HG03571 (cell line): ENCODE data around the gene WASL.
"Not testable (repeated sequence)": the region's sequence is repeated elsewhere in the genome, so short reads cannot be mapped to it uniquely, and the experiment has no call there.

ENCODE experiments used
- ATAC-seq: cut with Tn5 transposase; IDR thresholded peaks from one replicate; pipeline ENCODE4 v1.9.1; 2021; ENCODE audit not compliant: unreplicated experiment

WASL gene

DNA sequence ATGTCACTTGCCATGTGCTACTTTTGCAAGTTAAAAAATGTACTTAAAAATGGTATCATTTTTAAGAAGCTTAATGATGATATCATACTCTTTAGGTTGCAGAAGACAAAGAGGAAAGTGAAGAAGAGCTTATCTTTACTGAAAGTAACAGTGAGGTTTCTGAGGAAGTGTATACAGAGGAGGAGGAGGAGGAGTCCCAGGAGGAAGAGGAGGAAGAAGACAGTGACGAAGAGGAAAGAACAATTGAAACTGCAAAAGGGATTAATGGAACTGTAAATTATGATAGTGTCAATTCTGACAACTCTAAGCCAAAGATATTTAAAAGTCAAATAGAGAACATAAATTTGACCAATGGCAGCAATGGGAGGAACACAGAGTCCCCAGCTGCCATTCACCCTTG is 87.0 kb downstream of the WASL start:
- no peak for ATAC-seq

DNA sequence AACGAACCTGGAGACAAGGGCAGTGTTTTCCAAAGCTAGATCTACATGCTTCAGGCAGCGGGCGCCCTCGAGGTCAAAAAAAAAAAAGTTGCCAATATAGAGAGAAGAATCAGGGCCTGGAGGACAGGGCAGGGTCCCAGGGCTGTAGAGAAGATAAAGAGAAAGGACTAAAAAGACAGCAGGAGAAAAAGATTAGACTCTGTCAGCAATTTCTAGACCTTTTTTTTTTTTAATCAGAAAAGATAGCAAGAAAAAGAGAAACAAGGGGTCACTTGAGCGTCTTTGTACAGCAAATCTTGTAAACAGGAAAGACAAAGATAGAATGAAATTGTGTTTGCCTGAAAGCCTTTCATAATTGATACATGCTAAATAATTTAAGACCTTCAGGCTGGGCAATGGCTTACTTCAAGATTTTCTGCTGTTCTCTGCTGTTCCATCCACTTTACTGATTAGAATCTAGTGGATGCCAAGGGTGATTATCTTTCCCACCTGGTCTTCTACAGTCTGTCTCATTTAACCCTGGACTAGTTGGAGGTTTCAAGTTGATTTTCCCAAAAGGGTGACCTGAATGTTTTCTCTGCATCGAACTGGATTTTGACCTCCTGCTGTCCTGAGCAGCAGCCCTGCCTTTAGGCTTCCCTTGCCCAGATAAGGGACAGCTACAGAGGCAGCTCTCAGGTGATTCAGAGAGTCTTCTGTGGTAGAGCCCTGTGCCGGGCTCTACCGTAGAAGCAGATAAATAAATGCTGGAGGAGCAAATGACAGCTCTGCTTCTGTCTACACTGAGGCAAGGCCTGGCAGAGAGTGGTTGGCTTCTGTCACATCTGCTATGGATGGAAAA is 88.1 kb downstream of the WASL start:
- ATAC-seq = no peak

DNA sequence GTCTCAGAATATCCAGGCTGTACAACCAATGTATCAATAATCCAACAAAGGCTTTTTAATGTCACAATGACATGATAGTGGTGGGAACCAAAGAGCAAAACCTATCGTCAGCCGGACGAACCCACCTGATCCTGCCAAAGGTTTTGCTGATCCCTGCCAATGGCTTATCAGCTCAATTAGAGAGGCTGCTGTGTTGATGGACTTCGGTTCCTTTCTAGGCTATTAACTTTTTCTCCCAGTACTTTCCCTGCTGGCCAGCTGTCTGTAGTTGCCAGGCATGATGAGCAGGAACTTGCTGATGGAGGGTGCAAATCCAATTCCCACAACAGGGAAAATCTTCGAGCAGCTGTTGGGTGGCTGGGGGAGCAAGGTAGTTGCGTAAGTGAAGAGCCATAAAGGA is 90.8 kb downstream of the WASL start:
- ATAC-seq = no peak

DNA sequence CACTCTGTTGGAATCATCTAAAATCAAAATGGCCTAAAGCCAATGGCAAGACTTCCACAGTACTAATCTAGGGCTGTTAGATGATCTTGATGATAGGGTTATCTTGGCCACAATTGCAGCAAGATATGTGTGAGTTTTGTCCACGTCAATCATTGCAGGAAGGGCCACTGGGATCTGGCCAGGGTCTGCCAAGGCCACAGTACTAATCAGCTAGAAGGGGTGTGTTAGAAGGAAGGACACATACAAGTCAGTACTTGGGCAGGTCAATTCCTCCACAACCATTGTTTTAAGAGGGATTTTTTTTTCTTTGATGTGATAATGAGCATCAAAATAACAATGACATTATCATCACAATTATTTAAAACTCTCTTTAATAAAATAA is 91.5 kb downstream of the WASL start:
- ATAC-seq = no peak

DNA sequence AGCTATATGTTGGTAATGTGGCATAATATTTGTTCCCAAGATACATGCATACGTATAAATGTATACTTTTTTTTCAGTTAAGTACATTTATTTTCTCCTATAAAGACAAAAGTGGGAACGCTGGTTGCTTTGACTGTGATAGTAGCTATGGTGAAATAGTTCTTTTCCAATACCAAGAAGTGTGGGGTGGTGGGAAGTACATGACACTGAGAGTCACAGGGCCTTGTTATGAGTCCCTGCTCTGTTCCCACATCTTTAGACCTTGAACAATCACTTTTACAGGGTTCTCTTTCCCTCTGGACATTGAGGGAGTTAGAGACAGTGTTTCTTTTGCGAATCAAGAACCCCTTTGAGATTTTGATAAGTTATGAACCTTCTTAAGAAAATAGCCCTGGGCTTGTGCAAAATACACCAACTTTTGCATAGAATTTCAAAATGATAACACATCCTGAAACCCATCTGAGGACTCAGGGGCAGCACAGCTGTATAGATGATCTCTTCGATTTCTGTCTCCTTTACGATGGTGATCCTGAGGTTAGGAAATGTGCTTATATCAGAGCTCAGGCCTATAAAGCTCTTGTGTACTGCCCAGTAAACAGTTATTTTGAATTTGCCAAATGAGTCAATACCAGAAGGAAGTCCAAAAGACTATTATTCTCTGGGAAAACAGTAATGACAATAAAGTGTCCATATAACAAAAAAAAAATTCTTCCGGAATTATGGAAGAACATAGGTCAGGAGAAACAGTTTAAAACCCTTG is 92.1 kb downstream of the WASL start:
- no peak for ATAC-seq

DNA sequence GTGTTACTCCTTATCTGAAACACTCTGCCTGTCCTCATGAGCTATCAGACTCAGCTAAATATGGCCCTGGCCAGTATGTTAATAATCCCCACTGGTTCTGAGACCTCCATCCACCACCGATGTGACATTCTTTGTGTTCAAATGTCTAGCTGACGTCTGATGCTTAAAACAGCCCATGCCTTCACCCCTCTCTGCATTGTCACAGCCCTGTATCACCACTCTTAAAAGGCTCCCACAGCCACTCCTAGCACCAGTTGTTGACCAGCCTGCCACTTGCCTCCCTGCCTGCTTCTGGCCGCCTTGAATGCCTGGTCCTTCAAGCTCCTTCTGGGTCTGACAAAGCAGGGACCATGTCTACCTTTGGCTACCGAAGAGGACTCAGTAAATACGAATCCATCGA is 93.2 kb downstream of the WASL start, which contains the start of gene LMOD2:
LMOD2 (plus strand) TSS at position 253 of the 400 bp plus-strand sequence; CDS start at position 351, 98 bp downstream.
- ATAC-seq = no peak

DNA sequence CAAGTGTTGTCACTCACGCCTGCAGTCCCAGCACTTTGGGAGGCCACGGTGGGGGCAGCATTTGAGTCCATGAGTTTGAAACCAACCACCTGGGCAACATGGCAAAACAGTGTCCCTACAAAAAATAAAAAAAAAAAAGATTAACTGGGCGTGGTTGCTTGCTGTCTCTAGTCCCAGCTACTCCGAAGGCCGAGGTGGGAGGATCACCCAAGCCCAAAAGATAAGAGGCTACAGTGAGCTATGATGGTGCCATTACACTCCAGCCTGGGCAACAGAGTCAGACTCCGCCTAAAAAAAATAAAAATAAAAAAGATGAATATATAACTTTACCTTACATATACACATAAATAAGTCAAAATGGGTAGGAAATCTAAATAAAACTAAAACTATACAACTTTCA is 95.6 kb downstream of the WASL start:
- ATAC-seq = no peak

DNA sequence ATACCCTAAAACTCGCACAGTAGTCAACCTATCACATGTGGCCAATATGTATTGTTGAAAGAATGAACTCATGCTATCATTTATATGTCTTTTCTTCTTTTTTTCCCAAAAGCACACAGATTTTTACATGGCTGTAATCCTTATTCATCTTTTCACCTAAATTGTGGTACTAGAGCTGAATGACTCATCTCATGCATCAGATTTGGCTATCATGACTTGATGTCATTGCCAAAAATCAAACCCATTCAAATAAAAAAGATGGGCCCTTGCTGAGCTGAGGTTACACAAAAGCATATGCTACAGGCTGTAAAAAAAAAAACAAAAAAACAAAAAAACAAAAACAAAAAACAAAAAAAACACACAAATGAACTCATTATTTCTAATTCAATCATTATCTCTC is 96.4 kb downstream of the WASL start:
- ATAC-seq = no peak

DNA sequence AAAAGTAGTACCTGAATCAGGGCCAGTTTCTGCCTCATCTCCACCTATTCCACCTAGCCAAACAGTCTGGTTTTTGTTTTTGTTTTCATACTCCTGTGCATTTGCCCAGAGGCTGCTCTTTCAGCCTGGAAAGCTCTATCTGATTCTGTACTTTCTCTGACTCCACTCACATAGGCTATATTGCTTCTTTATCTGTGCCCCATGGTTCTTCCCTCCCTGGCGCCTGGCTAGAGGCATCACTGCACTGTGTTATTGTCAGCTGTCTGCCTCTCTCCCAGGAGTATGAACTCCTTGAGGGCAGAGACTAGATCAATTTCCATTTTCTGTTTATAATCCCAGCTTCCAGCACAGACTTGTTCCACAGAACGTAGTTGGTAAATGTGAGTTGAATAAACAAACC is 98.2 kb downstream of the WASL start:
- no peak for ATAC-seq

DNA sequence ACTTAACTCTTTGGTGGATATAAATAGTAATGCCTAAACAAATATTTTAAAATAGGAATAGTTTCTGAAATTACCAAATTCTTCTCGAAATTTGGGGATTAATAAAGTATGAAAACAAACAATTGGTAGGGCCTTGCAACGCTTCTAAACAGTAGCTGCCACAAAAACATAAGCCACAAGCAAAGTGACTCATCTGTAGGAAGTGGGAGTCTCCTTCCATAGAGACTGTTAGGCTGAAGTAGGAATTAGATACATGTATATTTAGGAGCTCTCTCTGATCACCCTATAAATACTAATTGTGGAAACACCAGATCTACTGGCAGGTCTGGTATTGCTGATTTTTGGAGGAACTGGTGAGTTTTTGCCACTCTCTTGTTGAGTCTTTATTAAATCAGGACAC is 98.8 kb downstream of the WASL start:
- ATAC-seq = no peak

DNA sequence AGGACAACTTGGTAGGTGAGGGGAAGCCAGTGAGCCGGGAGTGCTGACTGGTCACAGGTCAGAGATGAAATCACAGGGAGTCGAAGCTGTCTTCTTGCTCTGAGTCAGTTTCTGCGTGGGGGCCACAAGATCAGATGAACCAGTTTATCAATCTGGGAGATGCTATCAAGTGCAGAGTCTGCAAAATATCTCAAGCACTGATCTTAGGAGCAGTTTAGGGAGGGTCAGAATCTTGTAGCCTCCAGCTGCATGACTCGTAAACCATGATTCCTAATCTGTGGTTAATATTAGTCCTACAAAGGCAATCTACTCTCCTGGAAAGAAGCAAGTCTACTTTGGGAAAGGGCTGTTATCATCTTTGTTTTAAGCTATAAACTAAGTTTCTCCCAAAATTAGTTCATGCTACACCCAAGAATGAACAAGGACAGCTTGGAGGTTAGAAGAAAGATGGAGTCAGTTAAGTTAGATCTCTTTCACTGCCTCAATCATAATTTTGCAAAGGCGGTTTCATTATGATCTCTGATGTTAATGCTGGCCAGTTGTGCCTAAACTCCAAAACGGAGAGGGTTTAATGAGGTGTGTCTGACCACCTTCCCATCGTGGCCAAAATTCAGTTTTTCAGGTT is 101.6 kb downstream of the WASL start:
- ATAC-seq = no peak

DNA sequence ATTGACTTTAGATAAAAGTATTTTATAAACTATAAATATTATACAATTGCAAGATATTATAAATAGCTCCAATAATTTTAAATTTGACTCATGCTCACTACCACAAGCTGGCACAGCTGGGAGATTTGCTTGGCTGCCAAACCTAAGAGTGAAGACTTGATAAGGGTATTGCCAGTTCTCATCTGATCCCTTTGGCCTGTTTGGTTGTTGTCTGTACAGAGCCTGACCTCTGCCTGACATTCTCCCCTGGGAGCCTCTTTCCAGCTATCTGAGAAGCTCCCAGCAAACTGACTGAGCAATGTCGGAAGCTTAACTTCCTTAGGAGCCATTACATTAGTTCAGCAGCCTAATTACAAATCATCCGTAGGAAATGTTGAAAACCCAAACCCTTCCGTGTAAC is 103.3 kb downstream of the WASL start:
- no peak for ATAC-seq

DNA sequence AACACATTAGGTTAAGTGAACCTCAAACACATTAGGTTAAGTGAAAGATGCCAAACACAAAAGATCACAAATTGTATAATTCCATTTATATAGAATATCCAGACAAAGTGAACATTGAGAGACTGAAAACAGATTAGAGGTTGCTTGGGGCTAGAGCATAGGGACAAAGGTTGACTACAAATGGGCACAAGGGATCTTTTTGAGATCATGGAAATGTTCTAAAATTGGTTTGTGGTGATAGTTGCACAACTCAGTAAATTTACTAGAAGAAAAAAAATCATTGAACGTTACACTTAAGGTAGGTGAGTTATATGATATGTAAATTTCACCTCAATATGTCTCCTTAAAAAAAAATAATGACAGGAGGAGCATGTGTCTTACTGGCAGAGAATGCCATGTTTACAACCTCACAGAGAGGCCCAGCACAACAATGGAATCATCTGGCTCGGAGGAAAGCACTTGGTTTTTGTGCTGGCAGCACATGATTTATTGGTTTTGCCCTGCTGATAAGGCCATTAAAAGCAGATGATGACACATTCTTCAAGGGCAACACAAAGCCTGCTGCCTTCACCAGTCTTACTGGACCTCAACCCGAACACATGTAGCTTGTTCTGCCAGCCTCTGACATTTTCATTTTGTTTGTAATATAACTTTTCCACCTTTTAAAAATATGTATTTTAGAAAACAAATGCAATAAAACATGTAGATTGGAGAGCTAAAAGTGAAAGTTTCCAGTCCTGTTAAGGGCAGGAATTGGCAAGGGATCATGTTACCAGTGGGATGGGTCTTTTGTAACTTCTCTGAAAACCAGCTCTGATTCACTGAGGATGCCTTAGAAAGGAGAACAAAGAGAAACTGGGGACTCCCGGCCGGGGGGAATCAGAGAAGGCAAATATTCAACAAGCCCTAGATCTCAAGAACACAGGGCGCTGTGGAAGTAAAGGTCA is 105.0 kb downstream of the WASL start:
- no peak for ATAC-seq

DNA sequence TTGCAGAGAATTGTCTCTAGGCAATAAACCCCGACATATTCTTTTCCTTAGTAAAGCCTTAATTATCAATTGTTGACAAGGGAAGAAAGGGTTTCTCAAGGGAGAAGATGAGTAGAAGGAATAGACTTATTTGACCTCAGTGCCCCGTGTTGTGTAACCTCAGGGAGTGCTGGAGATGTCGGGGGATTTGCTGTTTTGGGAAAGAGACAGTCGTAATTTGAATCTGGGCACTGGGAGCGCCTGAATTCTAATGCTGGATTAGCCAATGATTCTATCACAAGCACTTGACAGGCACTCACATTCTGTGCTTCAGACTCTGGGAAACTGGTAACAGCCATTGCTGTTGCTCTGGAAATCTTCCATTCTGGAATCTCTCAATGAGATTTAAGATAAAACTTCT is 106.9 kb downstream of the WASL start:
- no peak for ATAC-seq

DNA sequence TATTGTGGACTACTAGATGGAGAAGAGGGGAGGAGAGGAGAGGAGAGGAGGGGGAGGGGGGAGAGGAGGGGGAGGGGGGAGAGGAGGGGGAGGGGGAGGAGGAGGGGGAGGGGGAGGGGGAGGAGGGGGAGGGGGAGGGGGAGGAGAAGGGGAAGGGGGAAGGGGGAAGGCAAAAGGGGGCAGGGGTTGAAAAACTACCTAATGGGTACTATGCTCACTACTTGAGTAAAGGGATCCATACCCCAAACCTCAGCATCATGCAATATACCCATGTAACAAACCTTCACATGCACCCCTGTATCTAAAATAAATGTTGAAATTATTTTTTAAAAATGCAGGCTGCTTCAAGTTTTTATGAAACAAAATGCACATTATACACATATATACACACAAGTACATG is 108.2 kb downstream of the WASL start:
- ATAC-seq = no peak

DNA sequence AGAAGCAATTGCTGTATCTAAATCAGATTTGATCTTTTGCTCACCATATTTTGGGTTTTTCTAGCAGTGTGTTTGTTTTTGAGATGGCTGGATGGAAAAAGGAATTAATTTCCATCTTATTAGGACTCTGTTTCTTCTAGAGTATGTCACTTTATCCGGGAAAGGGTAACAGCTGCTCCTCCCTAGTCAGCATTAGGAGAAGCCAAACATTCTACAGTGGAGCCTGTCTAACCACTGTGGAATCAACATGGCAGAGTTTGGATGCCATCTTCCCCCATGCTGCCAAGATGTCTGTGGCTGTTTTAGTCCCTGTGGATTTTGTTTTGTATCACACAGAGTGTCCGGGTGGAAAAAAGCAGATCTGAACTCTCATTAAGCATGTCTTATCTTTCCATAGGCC is 109.2 kb downstream of the WASL start:
- ATAC-seq = no peak

DNA sequence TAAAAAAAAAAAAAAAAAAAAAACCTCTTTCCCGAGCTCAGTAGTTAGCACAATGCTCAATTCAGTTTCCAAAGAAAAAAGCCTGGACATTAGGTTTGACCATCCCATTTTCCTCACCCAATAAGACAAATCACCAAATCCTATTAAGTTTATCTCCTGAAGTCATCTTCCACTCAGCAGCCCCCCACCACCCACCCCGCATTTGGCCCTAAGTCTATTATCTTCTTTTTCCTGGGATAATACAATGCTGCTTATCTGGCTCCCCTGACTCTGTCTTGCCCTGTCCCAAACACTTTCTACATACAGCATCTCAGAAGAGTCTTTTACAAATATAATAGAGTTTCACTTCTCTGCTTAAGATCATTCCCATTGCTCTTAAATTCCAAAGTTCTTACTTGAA is 110.9 kb downstream of the WASL start:
- no peak for ATAC-seq

DNA sequence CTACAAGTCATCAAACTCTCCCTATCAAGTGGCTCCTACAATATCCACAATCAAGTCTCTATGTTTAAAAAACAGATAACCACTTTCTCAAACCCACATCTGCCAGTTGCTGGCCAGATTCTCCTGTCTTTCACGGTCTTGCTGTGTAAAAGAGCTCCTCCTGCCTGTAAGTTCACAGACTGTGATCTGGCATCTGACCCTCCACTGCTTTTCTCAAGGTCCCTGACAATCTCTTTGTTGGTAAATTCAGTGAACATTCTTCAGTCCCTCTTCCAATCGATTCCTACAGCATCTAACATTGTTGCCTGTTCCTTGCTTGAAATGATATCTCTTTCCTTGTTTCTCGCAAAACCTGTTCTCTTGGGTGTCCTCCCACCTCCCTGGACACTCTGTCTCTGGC is 111.6 kb downstream of the WASL start:
- no peak for ATAC-seq

DNA sequence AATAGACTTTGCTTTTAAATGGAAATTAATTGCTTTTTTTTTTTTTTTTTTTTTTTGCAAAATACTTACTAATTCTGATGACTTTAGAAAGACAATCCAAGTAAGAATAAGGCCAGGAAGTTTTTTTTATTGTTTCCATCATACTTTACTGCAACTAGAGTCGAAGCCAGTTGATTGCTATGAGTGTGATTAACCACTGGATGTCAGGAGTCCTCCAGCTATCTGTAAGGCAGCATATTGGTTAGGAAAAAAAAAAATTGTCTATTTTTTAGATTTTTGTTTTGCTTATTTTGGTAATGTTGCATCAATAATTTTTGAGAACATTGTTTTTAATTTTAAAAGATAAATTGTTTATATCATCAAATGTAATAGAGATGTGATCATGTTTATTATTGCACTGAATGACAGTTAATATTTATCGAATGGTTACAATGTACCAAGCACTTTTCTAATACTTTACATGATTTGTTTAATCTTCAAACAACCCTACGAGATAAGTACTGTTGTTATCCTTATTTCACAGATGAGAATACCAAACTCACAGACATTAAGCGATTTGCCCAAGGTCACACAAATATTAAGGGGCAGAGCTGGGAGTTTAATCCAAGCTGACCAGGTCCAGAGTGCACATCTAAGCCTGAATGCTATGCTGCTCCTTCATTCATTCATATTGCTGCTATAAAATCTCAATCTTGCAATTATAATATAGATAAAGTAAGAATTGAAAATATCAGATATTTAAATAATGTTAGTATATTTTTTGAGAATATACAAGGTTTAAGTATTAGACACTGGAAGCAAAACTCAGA is 113.0 kb downstream of the WASL start:
- ATAC-seq = peak; percentile 56

DNA sequence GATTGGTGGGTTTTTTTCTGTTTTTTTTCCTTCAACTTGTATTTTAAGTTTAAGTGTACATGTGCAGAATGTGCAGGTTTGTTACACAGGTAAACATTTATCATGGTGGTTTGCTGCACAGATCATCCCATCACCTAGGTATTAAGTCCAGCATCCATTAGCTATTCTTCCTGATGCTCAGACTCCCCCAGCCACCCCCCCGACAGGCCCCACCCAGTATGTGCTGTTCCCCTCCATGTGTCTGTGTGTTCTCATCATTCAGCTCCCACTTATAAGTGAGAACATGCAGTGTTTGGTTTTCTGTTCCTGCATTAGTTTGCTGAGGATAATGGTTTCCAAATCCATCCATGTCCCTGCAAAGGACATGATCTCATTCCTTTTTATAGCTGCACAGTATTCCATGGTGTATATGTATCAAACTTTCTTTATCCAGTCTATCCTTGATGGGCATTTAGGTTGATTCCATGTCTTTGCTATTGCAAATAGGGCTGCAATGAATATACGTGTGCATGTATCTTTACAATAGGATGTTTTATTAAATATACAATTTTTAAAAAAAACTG is 114.7 kb downstream of the WASL start:
- ATAC-seq = not testable (repeated sequence)
